NCI-H1105 treated with DMSO at 0.1 percent for 48 hours (cell line): ENCODE data around the gene SH3BP4.
"Not testable (repeated sequence)": the region's sequence is repeated elsewhere in the genome, so short reads cannot be mapped to it uniquely, and the experiment has no call there.

Experiments used
- DNase-seq: peaks from one replicate; lab custom pipeline; 2025; lab: John Stamatoyannopoulos, UW

SH3BP4 gene

DNA sequence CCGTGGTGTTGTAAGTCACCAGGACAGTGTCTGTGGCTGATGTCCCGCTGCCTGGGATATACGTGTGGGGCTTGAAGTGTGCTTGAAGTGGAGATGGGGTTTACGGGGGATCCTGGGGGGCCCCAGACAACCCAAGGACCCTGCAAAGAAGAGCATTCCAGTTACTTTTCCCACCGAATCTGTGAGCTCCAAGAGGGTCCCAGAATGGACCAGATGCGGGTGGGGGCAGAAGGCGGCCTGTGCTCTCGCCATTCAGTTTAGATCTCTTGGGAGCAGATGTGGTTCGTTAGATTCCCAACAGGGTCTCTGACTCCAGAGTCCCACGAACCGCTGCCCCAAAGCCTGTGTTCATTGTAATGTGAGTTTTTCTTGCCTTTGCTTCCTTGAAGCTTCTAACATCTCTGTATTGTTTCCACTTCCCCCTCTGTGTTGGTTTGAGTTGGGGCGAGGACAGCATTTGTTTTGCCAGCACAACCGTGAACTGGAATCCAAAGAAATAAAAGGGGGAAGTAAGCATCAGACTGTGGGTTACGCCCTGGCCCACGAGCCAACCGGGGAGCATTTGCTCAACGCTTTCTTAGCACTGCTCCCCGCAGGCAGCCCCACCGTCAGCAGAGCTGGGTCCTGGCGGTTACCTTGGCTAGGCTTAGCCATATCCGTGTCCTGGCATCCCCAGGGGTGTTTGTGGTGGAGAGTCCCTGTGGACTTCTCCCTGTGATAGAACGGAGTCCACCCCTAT, 92.1 kb downstream of the SH3BP4 start:
- no peak for DNase-seq

DNA sequence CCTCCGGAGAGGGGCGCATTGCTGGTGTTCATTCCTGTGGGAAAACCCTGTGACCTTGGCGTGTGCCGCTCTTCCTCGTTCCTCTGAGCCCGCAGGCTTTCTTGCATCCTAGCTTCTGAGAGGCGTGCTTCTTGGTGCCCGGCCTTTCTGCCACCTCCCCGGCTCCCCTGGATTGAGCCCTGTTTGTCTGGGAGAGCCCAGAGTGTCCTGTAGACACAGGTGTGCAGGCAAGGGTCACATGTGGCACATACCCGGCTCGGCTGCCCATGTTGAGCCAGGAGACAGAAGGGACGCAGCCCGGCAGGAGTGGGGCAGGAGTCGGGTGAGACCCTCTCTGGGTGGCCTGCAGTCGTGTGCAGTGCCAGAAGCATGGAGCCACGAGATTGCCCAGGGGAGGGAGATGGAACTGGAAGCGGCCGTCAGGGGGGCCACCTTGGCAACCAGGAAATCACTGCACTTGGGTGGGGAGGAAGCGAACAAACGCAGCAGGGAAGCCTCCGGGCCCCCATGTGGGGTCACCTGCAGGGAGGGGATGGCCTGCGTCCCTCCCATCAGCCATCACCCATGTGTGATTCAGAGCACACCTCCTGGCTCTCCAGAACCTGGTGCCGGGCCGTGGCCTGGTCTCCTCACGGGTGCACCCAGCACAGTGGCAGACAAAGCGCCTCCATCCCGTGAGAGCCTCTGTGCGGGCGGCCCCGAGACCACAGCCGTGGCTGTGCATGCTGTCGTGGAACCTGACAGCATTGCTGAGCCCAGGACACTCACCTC, 92.9 kb downstream of the SH3BP4 start:
- DNase-seq, result no peak

- no peak for DNase-seq
These were observed 93.6 kb downstream of the SH3BP4 start for GRCh38 chr2:235045336-235045972.

DNA sequence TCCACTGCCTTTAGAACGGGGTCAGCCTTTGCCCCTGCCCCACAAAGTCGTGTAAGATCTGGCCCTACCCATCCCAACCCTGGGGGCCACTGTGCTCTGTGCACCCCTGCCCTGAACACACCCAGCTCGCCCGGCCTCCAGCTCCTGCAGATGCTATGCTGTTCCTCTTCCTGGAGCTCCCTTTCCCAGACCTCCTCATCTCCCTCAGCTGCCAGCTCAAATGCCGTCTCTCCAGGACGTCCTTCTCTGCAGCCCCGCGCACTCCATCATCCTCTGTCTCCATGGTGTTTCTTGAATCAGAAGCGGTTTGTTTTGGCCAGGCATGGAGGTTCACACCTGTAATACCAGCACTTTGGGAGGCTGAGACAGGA, 94.1 kb downstream of the SH3BP4 start:
- DNase-seq, result no peak

- DNase-seq, result no peak
These were observed 94.8 kb downstream of the SH3BP4 start for GRCh38 chr2:235046589-235046988.

GRCh38 chr2:235047171-235048160, 95.6 kb downstream of the SH3BP4 start:
- no peak for DNase-seq

DNA sequence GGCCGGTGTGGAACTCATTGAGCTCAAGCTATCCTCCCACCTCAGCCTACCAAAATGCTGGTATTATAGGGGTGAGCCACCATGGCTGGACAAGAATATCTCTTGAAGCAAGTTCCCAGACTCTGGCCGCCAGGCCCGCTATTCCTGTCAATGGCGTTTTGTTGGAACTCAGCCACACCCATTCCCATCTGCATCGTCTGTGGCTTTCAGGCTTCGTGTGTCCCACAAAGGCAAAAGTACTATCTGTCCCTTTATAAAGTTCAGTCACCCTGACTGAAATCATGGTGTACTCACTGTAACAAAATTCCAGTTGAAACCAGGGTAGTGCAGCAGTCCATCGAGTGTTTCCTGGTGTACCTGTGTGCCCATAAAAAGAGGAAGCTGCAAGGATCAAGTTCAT, 96.7 kb downstream of the SH3BP4 start:
- DNase-seq, result no peak

GRCh38 chr2:235049069-235049468, 97.3 kb downstream of the SH3BP4 start:
- DNase-seq, result no peak

GRCh38 chr2:235049719-235050118, 97.9 kb downstream of the SH3BP4 start:
- DNase-seq, result no peak

DNA sequence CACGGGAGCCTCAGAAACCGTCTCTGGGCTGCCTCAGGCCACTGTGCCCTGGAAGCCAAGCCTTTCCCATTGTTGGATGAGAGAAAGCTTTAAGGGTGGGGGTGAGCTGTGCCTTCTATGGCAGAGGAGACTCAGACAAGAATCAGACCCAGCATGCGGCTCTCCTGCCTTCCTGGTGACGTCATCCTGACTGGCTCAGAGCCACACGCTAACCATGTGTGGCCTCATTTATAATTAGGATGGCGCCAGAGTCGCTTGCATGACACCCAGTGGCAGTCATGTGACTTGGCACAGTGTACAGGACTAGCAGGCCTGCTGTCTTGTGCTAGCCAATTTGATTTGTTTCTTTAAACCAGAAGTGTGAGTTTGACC, 99.1 kb downstream of the SH3BP4 start:
- DNase-seq, result peak; percentile 97

- DNase-seq, result no peak
These were observed 99.8 kb downstream of the SH3BP4 start for GRCh38 chr2:235051436-235052260.

DNA sequence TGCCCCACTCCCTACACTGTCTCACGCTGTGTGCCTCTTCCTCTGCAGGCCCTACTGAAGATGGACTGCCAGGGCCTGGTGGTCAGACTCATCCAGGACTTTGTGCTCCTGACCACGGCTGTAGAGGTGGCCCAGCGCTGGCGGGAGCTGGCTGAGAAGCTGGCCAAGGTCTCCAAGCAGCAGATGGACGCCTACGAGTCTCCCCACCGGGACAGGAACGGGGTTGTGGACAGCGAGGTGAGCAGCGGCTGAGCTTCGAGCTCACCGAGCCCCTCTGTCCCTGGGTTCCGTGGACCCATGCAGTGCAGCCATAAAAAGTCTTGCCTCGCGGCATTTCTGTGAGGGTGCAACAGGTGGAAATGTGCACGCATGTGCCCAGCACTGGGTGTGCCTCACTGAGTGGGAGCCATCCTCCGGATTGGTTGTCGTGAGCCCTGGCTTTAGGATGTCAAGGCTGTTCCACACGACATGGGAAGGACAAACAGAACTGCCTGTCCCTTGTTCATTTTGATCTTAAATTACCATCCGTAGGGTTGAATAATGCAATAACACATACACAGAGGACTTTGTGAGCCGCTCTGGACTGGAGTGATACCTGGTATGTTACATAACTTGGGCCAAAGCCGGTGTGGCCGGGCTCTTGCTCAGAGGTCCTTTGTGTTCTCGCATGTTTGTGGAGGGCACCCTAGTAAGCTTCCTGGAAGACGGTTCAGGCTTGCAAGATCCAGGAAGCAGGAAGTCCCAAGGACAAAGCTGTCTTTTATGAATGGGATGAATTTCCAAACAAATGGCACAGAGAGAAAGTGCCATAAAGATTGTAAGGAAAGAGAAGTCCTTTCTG, 100.9 kb downstream of the SH3BP4 start:
- no peak for DNase-seq

GRCh38 chr2:235053651-235054050, 101.8 kb downstream of the SH3BP4 start:
- no peak for DNase-seq

DNA sequence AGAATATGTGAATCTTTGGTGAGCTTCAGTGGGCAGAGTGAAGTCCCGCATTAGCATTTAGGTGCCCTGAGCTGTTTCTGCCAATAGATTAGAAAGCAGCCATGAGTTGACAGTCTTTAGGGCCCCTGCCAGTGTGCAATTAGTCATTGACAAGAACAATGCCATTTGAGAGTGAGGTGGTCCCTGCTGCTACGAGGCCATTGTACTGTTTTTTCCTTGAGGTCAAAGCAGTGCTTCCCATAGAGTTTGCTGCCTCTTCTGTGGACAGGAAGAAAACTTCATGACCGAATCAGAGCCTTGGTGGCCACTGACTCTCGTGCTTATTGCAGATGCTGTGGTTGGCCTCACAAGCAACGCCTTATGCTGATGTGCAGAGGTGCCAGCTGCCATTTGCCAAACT, 102.7 kb downstream of the SH3BP4 start:
- DNase-seq, result no peak

DNA sequence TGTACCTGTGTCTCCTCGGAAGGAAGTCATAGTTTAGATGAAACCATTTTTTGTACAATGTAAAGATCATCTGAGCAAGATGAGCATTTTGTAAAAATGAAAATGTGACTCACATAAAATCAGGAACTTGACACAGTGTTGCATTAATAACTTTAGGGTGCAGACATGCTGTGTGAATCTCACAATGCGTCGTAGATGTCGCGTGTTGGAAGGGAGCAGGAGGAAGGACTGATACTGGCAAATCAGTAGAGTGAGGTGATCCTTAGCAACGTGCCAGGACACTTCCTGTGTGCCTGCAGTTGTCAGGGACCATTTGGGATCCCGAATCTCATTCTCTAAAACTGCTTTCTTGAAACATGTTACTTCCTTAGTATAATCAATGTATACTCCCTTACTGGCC, 103.1 kb downstream of the SH3BP4 start:
- DNase-seq, result no peak

DNA sequence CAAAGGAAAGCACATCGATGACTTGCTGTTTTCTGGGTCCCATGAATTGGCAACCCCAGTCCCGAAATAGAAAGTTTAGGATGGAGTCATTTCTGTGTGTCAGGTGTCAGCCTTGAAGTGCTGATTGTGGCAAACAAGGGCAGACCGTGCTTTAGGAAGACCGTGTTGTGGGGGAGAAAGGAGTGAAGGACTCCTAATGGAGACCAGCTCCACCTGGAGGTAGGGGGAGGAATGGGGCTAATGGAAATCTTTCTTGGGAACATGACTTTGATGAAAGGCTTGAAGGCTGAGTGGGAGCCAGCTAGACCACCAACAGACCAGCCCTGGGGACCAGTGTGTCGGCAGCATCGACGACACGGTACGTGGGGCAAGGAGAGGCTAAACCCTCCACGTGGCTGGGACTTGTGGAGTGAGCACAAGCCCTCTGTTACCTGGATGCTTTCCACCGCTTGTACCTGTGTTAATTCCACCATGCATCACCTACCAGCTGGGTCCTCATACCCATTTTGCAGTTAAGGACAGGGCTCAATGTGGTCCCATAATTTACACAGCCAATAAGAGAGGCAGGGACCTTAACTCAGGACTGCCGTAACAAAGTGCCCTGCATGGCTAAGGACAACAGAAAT, 104.2 kb downstream of the SH3BP4 start:
- DNase-seq, result no peak

GRCh38 chr2:235056768-235057167, 105.0 kb downstream of the SH3BP4 start:
- no peak for DNase-seq

DNA sequence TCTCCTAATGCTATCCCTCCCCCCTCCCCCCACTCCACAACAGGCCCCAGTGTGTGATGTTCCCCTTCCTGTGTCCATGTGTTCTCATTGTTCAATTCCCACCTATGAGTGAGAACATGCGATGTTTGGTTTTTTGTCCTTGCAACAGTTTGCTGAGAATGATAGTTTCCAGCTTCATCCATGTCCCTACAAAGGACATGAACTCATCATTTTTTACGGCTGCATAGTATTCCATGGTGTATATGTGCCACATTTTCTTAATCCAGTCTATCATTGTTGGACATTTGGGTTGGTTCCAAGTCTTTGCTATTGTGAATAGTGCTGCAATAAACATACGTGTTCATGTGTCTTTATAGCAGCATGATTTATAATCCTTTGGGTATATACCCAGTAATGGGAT, 105.8 kb downstream of the SH3BP4 start:
- DNase-seq, result not testable (repeated sequence)

GRCh38 chr2:235059161-235059560, 107.3 kb downstream of the SH3BP4 start:
- no peak for DNase-seq

DNA sequence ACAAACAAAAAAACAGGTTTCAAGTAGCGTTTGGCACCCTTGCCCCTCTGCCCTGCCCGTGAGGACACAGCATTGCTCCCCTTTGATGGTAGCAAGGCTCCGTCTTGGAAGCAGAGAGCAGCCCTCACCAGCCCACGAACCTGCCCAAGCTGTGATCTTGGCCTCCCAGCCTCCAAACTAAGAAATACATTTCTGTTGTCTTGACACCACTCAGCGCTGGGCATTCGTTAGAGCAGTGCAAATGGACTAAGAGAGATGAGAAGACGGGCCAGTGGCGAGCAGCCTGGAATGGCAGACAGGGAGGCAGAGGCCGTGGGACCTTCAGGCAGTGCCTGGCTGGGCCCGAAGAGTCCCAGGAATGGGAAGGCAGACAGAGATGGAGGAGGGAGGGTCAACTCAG, 109.8 kb downstream of the SH3BP4 start:
- DNase-seq, result no peak
